G401.6 (cell line): ENCODE results near the gene CD55.

Source experiments
- FAIRE-seq: peaks from 2 replicates; lab custom pipeline; 2012; peaks lifted over from hg19 to GRCh38; lab: Jason Lieb, UNC

Gene CD55

DNA sequence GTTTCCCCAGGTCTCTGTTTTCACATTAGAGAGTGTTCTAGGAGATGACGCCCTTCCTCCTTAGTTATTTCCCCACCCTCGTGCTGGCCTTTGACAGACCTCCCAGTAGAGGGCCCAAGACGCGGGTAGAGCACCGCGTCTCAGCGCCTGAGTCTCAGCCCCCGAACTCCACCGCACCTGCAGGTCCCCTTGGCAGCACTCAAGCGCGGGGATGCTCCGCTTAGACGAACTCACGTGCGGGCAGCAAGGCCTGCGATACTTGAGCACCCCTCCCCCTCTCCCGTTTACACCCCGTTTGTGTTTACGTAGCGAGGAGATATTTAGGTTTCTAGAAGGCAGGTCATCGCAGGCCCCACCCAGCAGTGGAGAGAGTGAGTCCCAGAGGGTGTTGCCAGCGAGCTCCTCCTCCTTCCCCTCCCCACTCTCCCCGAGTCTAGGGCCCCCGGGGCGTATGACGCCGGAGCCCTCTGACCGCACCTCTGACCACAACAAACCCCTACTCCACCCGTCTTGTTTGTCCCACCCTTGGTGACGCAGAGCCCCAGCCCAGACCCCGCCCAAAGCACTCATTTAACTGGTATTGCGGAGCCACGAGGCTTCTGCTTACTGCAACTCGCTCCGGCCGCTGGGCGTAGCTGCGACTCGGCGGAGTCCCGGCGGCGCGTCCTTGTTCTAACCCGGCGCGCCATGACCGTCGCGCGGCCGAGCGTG is at the start of gene CD55:
CD55 (plus strand) TSS at position 600 of the 711 bp plus-strand sequence; CDS start at position 688, 88 bp downstream.
- no peak for FAIRE-seq

GRCh38 chr1:207274882-207275281 is 46.6 kb upstream of the CD55 start:
- FAIRE-seq: no peak

- FAIRE-seq: no peak
These were observed 45.0 kb upstream of the CD55 start for GRCh38 chr1:207276465-207276864.

GRCh38 chr1:207277241-207277640 is 44.2 kb upstream of the CD55 start:
- no peak for FAIRE-seq

DNA sequence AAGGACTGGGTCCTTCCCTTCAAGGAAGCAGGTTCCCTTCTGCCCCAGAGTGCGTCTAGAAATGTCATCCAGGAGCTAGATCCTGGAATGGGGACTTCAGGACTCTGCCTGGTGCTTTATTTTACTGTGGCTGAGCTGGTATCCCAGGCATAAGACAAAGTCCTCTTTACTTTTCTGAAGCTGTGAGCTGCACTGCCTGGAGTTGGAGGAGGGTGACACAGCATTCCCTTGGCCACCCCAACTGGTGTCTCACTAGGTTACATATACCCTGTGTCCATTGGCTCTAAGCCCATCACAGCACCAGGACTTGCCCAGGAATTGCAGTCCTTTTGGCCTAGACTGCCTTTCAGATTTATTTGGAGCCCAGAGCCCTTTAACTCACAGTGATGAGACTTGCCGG is 41.8 kb upstream of the CD55 start:
- no peak for FAIRE-seq

GRCh38 chr1:207280706-207281105 is 40.8 kb upstream of the CD55 start:
- no peak for FAIRE-seq

- no peak for FAIRE-seq
These were observed 39.4 kb upstream of the CD55 start for GRCh38 chr1:207282058-207282457.

DNA sequence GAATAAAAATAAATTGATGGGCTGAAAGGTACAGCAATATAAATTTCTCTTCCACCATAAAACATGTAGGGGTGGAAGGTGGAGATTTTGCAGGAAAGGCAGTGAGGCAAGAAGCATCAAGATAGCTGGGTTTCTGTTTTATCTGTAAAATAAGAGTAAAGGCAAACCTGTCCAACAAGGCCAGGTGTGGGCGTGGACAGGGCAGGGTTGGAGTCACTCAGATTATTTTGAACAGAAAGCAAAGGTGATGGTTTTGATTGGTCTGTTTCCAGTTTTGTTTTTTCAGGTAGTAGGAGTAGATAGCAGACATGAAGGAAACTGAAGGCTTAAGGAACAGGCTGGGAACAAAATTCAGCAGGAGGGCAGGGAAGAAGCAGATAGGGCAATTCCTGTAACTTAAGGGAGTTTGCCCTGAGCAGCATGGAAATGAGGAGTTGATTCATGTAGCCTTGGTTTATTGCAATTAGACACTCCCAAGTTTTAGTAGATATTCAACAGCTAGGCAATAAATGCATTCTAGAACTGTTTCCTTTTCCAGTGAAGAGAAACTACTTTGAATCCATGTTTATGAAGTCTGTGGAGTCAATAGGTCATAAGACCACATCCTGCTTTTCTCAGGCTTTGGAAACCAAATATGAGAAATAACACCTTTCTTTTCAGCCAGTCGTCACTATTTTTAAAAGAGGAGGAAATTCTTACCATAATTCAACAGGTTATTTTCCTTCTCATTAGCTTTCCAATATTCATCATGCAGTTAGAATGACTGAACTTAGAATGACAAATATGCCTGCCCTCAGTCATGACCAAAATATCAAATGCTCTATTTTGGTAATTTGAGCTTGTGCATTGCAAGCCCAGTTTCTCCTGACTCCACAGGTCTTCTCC is 38.7 kb upstream of the CD55 start:
- FAIRE-seq: no peak

DNA sequence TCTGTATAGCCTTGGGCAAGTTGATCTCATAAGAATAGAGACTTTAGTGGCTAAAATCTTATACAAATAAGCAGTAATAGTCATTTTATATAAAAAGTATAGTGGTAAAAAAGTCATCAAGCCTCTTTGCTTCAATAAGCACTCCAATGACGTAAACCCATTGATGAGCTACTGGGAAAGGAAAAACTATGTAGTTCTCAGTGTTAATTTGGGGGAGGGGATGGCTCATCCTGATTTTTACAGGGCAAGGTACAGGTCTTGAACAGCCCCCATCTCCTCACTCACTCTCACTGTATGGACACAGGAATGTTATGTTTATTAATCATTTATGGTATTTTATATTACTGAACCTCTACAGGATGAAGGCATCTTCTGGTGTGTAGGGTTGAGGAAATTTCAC is 38.1 kb upstream of the CD55 start:
- no peak for FAIRE-seq

- no peak for FAIRE-seq
These were observed 37.1 kb upstream of the CD55 start for GRCh38 chr1:207284209-207284897.

GRCh38 chr1:207286786-207287468 is 34.6 kb upstream of the CD55 start:
- no peak for FAIRE-seq

DNA sequence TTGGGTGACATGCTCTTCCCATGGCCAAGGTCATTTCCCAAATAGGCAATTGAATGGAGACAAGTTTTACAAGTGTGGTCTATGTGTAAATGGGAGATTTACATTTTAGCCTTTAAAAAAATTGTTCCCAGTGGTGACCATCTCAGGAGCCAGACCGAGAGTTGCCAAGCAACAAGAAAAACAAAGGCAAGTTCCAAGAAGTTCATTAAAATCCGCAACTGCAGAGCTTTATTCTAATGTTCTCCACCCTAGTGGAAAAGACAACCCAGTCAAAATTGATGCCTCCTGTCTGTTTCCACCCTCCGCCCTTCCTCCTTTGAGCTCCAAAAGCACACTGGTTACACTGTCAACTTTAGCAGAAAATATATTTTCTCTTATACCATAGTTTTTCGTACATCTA is 33.2 kb upstream of the CD55 start:
- FAIRE-seq: no peak

GRCh38 chr1:207289756-207290155 is 31.7 kb upstream of the CD55 start:
- no peak for FAIRE-seq

DNA sequence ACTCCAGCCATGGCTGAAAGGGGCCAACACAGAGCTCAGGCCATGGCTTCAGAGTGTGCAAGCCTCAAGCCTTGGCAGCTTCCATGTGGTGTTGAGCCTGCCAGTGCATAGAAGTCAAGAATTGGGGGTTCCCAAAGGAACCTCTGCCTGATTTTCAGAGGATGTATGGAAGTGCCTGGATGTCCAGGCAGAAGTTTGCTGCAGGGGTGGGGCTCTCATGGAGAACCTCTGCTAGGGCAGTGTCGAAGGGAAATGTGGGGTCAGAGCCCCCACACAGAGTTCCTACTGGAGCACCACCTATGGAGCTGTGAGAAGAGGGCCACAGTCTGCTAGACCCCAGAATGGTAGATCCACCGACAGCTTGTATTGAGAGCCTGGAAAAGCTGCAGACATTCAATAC is 29.8 kb upstream of the CD55 start:
- no peak for FAIRE-seq

DNA sequence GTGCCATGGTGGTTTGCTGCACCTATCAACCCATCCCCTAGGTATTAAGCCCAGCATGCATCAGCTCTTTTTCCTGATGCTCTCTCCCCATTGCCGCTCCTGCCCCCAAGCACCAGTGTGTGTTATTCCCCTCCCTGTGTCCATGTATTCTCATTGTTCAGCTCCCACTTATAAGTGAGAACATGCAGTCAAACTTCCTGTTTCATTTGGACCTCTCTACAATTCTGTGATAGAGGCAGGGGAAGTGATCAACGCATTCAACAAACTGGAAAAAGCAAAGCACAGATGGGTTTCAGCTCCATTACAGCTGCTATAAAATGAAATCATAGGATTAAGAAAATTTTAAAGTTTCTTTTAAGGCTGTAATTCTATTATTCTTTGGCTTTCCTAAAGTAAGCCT is 23.3 kb upstream of the CD55 start:
- no peak for FAIRE-seq

- no peak for FAIRE-seq
These were observed 22.7 kb upstream of the CD55 start for GRCh38 chr1:207298636-207299398.

DNA sequence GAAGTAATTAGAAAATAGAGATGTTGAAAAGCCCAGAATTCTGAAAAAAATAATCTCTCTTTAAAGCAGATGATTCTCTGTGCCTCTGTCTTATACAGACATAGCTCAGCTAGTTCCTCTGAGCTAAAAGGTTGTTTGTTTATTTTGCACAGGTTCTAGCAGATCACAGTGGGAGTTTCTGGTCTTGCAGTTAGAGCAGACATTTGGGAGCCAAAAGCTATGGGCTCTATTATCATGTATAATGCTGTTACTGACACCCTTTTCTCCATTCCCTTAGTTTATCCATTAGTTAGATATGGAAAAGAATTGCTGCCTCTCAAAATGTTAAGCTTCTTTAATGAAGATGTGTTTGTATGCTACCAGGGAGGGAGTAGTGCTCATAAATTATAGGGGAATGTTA is 20.5 kb upstream of the CD55 start:
- no peak for FAIRE-seq

DNA sequence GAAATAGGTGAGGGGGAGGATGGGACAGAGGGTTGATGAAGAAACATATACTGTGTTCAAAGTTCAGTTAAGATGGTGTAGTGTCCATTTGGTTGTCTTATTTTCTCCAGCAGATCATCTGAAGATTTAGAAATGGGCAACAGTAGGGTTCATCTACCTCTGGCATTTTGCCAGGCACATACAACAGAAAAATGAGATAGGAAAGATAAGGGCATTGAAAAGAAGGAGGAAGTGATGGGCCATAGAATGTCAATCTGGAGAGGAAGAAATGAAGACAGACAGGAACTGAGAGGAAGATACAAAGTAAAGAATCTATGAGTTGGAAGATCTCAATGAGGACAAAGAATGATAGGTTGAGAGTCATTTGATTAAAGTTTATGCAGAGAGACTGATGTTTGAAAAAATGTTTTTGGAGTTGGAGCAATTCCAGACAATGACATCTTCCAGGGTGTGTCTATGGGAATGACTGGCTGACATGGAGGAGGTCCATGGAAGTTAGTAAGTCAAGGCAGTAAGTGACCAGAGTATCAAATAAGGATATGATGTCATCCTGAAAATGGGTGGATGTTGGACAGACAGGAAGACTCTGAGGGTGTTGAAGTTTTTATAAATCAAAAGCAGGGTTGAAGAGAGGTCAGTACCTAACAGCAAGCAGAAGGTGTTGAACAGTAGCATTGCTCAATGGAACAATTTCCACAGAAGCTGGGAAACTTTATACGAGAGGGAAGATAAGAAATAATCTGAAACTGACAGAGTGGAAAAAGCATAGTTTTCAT is 18.7 kb upstream of the CD55 start:
- FAIRE-seq: no peak

GRCh38 chr1:207304710-207305488 is 16.6 kb upstream of the CD55 start:
- FAIRE-seq: no peak

- no peak for FAIRE-seq
These were observed 16.0 kb upstream of the CD55 start for GRCh38 chr1:207305489-207305873.
